Astrocyte (in vitro differentiated cells and primary cell): ENCODE results near the gene OPA3.

Experiments
- CTCF ChIP-seq: IDR thresholded peaks from 2 replicates; pipeline ENCODE4 v1.5.1; 2011; ENCODE audit warnings: low read depth, mild to moderate bottlenecking, inconsistent platforms, low read length, moderate library complexity; ENCODE audit not compliant: insufficient read depth
- EZH2 ChIP-seq: IDR thresholded peaks from 2 replicates; pipeline ENCODE4 v1.6.1; 2012; ENCODE audit warnings: mild to moderate bottlenecking, low read length, inconsistent platforms; ENCODE audit not compliant: insufficient read depth

GRCh38 chr19:45584332-45585157 lies at the start of gene OPA3:
- TF ChIP-seq CTCF (no peak), EZH2 (no peak)
